ENCODE measurements around the gene C3orf18. TPM values are rescaled to one million over a fixed set of nuclear protein-coding genes. Genes with fewer than 3 reads are reported as not detected.
A peak's percentile ranks its signal among the peaks of the same experiment; 100 is the strongest.

C3orf18 gene
- total RNA-seq, 4 donors from 2014 or later, result 12.6 to 27.4 (median 15.4) TPM

GRCh38 chr3:50604628-50605588, 37.4 kb upstream of the C3orf18 start:
- Histone ChIP-seq H3K9me3 (no peaks in the 10 kb centered on the region), H3K36me3 (peaks cover 4 to 28% of the 10 kb centered on the region in 2 donors), H3K4me3 (no peak overlapping the region), H3K27me3 (no peaks in the 10 kb centered on the region), H3K4me1 (peaks cover 94 to 99% of the 10 kb centered on the region in 2 donors), H3K27ac (peak overlapping the region; percentile 95 to 99 (median 96))
- in situ Hi-C loops (cut with MboI; ENCODE audit: low sequenced_read_pairs in 4 of 4) (loop anchor here in 1 of 4 donors (25.0 kb wide), 1 partner anchor 782 kb away; the partner anchor contains the start of genes MANF and RBM15B), intact Hi-C loops (cut with DNase I; ENCODE audit: low total_unique reads) (loop anchor here (2.0 kb wide), 1 partner anchor 20 kb away; no protein-coding TSS in a partner anchor)
- peak; percentile 21 to 30 for TF ChIP-seq POLR2A (IDR thresholded peaks at IDR 0.05)
- TF ChIP-seq, protein P1, sequence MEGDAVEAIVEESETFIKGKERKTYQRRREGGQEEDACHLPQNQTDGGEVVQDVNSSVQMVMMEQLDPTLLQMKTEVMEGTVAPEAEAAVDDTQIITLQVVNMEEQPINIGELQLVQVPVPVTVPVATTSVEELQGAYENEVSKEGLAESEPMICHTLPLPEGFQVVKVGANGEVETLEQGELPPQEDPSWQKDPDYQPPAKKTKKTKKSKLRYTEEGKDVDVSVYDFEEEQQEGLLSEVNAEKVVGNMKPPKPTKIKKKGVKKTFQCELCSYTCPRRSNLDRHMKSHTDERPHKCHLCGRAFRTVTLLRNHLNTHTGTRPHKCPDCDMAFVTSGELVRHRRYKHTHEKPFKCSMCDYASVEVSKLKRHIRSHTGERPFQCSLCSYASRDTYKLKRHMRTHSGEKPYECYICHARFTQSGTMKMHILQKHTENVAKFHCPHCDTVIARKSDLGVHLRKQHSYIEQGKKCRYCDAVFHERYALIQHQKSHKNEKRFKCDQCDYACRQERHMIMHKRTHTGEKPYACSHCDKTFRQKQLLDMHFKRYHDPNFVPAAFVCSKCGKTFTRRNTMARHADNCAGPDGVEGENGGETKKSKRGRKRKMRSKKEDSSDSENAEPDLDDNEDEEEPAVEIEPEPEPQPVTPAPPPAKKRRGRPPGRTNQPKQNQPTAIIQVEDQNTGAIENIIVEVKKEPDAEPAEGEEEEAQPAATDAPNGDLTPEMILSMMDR (IDR thresholded peaks at IDR 0.05 in 4 of 5, conservative IDR thresholded peaks at IDR 0.05 in 1 of 5), result no peak
- ATAC-seq (peak; percentile 52 to 61), DNase-seq (peak; percentile 93 to 96)

GRCh38 chr3:50604110-50604621, 36.6 kb upstream of the C3orf18 start:
- H3K4me3 ChIP-seq, result no peak overlapping the region
- peak overlapping the region; percentile 95 to 99 (median 96) for H3K27ac ChIP-seq
- ATAC-seq (no peak), DNase-seq (no peak)
- intact Hi-C loops (cut with DNase I; ENCODE audit: low total_unique reads), result loop anchor here (2.0 kb wide), 1 partner anchor 21 kb away; no protein-coding TSS in a partner anchor
- peaks cover 96% of the 10 kb centered on the region in 2 donors for H3K4me1 ChIP-seq
- H3K9me3 ChIP-seq, result no peaks in the 10 kb centered on the region
- in situ Hi-C loops (cut with MboI; ENCODE audit: low sequenced_read_pairs in 4 of 4), result loop anchor here in 1 of 4 donors (25.0 kb wide), 1 partner anchor 783 kb away; the partner anchor contains the start of genes MANF and RBM15B
- H3K36me3 ChIP-seq, result peaks cover 4 to 27% of the 10 kb centered on the region in 2 donors
- no peaks in the 10 kb centered on the region for H3K27me3 ChIP-seq
- TF ChIP-seq POLR2A (IDR thresholded peaks at IDR 0.05), result no peak

GRCh38 chr3:50603261-50604109, 35.9 kb upstream of the C3orf18 start:
- DNase-seq, result no peak
- H3K9me3 ChIP-seq, result no peaks in the 10 kb centered on the region
- peak overlapping the region; percentile 95 to 99 (median 96) for H3K27ac ChIP-seq
- in situ Hi-C loops (cut with MboI; ENCODE audit: low sequenced_read_pairs in 4 of 4), result loop anchor here in 1 of 4 donors (25.0 kb wide), 1 partner anchor 784 kb away; the partner anchor contains the start of genes MANF and RBM15B
- H3K27me3 ChIP-seq, result no peaks in the 10 kb centered on the region
- TF ChIP-seq, protein P1 (IDR thresholded peaks at IDR 0.05 in 4 of 5, conservative IDR thresholded peaks at IDR 0.05 in 1 of 5), result no peak
- TF ChIP-seq POLR2A (IDR thresholded peaks at IDR 0.05), result no peak
- no peak for ATAC-seq
- peaks cover 4 to 25% of the 10 kb centered on the region in 2 donors for H3K36me3 ChIP-seq
- peaks cover 90 to 91% of the 10 kb centered on the region in 2 donors for H3K4me1 ChIP-seq
- intact Hi-C loops (cut with DNase I; ENCODE audit: low total_unique reads), result loop anchor here (2.0 kb wide), 1 partner anchor 21 kb away; no protein-coding TSS in a partner anchor
- H3K4me3 ChIP-seq, result no peak overlapping the region

DNA sequence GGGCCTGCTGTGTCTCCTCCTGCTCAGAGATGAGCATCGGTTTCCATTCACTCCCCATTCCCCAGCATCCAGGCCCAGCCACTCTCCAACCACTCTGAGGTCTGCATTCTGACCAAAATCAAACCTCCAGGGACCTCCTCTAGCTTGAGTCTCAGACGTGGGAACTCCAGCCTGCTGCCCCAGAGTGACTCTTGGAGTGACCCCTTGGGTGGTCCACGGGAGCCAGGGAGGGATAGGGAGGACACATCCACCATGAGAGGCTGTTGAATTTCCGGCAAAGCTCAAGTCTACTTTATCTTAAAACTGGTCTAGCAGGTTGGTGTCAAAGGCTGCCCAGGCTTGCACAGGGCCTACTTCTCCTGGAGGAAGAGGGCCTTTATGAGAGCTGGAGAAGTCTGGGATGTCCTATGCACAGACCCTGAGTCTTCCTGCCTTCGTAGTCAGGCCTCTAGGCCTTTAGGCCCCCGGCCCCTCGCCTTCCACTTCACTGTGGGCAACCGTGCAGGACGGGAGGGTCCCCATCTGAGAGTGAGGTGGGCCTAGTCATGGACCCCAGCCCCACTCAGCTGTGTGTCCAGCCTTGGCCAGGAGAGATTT, 35.1 kb upstream of the C3orf18 start:
- Histone ChIP-seq H3K36me3 (peaks cover 4 to 17% of the 10 kb centered on the region in 2 donors), H3K4me1 (peaks cover 82 to 84% of the 10 kb centered on the region in 2 donors), H3K4me3 (no peak overlapping the region), H3K27me3 (no peaks in the 10 kb centered on the region), H3K9me3 (no peaks in the 10 kb centered on the region), H3K27ac (peak overlapping the region; percentile 95 to 99 (median 96))
- in situ Hi-C loops (cut with MboI; ENCODE audit: low sequenced_read_pairs in 4 of 4), result loop anchor here in 1 of 4 donors (25.0 kb wide), 1 partner anchor 785 kb away; the partner anchor contains the start of genes MANF and RBM15B
- DNase-seq (peak in 1 of 2 donors; percentile 26), ATAC-seq (no peak)
- intact Hi-C loops (cut with DNase I; ENCODE audit: low total_unique reads), result no loop called here
- no peak for TF ChIP-seq POLR2A (IDR thresholded peaks at IDR 0.05)
- TF ChIP-seq, protein P1 (IDR thresholded peaks at IDR 0.05 in 4 of 5, conservative IDR thresholded peaks at IDR 0.05 in 1 of 5), result no peak
